Immature natural killer cell (primary cell): Measurements from ENCODE around the gene DEDD2. TPM values are rescaled to one million over a fixed set of nuclear protein-coding genes. Genes with fewer than 3 reads are reported as not detected.

ENCODE experiments used
- DNase-seq, 3 donors: peaks; one replicate each; pipeline ENCODE4 v3.0.0; 2022; ENCODE audit warnings: mixed read lengths in 1 of 3
- H3K27ac Mint-ChIP-seq, 6 donors: one replicate each; pipeline ENCODE4 v1.8.0; 2020; ENCODE audit warnings: mixed read lengths in 6 of 6, mild to moderate bottlenecking in 5 of 6, inconsistent platforms in 4 of 6, moderate library complexity in 3 of 6
- H3K27me3 Mint-ChIP-seq, 3 donors: one replicate each; pipeline ENCODE4 v1.8.0; 2020 to 2021; ENCODE audit warnings: low read depth in 3 of 3, mild to moderate bottlenecking in 3 of 3, mixed read lengths in 3 of 3, moderate library complexity in 3 of 3, inconsistent platforms in 1 of 3
- H3K36me3 Mint-ChIP-seq, 3 donors: one replicate each; pipeline ENCODE4 v1.8.0; 2020; ENCODE audit warnings: mixed read lengths in 3 of 3, inconsistent platforms in 2 of 3, mild to moderate bottlenecking in 2 of 3
- H3K4me1 Mint-ChIP-seq, 2 donors: one replicate each; pipeline ENCODE4 v1.8.0; 2020; ENCODE audit warnings: inconsistent platforms in 2 of 2, mild to moderate bottlenecking in 2 of 2, mixed read lengths in 2 of 2, moderate library complexity in 1 of 2
- H3K4me3 Mint-ChIP-seq, 5 donors: one replicate each; pipeline ENCODE4 v1.8.0; 2020; ENCODE audit warnings: mild to moderate bottlenecking in 5 of 5, mixed read lengths in 5 of 5, inconsistent platforms in 3 of 5, moderate library complexity in 3 of 5
- H3K9me3 Mint-ChIP-seq, 6 donors: one replicate each; pipeline ENCODE4 v1.8.0; 2020; ENCODE audit warnings: mild to moderate bottlenecking in 6 of 6, mixed read lengths in 6 of 6, inconsistent platforms in 4 of 6, moderate library complexity in 3 of 6
- polyA plus RNA-seq, 3 donors: library from polyadenylated mRNA; unstranded; fragments of 300-500 nt; fragmentation: Illumina TruSeq; gene quantifications; one replicate each; pipeline ENCODE4 v1.2.3, GENCODE V29; 2021

The DEDD2 gene
- polyA plus RNA-seq, 3 donors from 2014 or later = 154 to 261 (median 173) TPM

- H3K27me3 Mint-ChIP-seq = peaks cover 6 to 13% (median 12%) of the 10 kb centered on the region in 3 donors
- peak overlapping the region; percentile 3 to 65 (median 51) for H3K4me3 Mint-ChIP-seq
- H3K4me1 Mint-ChIP-seq = peaks cover 70 to 75% of the 10 kb centered on the region in 2 donors
- no peaks in the 10 kb centered on the region for H3K9me3 Mint-ChIP-seq
- peaks cover 3 to 12% (median 4%) of the 10 kb centered on the region in 3 donors for H3K36me3 Mint-ChIP-seq
- DNase-seq = no peak
- H3K27ac Mint-ChIP-seq = peak overlapping the region; percentile 62 to 93 (median 84)
These were observed 21.2 kb downstream of the DEDD2 start for GRCh38 chr19:42196011-42197001.

GRCh38 chr19:42193706-42194105 is 23.8 kb downstream of the DEDD2 start:
- H3K4me1 Mint-ChIP-seq = peaks cover 51 to 57% of the 10 kb centered on the region in 2 donors

GRCh38 chr19:42193294-42193693 is 24.2 kb downstream of the DEDD2 start:
- Mint-ChIP-seq H3K4me3 (no peak overlapping the region), H3K27me3 (peaks cover 0 to 5% (median 0%) of the 10 kb centered on the region in 3 donors), H3K4me1 (peaks cover 48 to 53% of the 10 kb centered on the region in 2 donors), H3K36me3 (peaks cover 3 to 12% (median 4%) of the 10 kb centered on the region in 3 donors), H3K27ac (peak overlapping the region in 3 of 6 donors; percentile 20 to 37 (median 22)), H3K9me3 (no peaks in the 10 kb centered on the region)
- no peak for DNase-seq

More at GRCh38 chr19:42193706-42194105, 23.8 kb downstream of the DEDD2 start:
- Mint-ChIP-seq H3K27ac (peak overlapping the region in 2 of 6 donors; percentile 23 to 43), H3K4me3 (no peak overlapping the region), H3K9me3 (no peaks in the 10 kb centered on the region), H3K36me3 (peaks cover 3 to 12% (median 4%) of the 10 kb centered on the region in 3 donors), H3K27me3 (peaks cover 0 to 6% (median 0%) of the 10 kb centered on the region in 3 donors)
- no peak for DNase-seq

GRCh38 chr19:42191855-42192254 is 25.6 kb downstream of the DEDD2 start:
- peak overlapping the region in 2 of 6 donors; percentile 32 to 70 for H3K27ac Mint-ChIP-seq
- peaks cover 35 to 41% of the 10 kb centered on the region in 2 donors for H3K4me1 Mint-ChIP-seq
- no peak for DNase-seq

GRCh38 chr19:42191330-42191729 is 26.1 kb downstream of the DEDD2 start:
- Mint-ChIP-seq H3K9me3 (no peaks in the 10 kb centered on the region), H3K27me3 (peaks cover 0 to 5% (median 0%) of the 10 kb centered on the region in 3 donors), H3K4me1 (peaks cover 35 to 41% of the 10 kb centered on the region in 2 donors), H3K36me3 (peaks cover 3 to 12% (median 4%) of the 10 kb centered on the region in 3 donors), H3K4me3 (no peak overlapping the region), H3K27ac (peak overlapping the region in 4 of 6 donors; percentile 11 to 84 (median 78))
- no peak for DNase-seq

More at GRCh38 chr19:42191855-42192254, 25.6 kb downstream of the DEDD2 start:
- H3K27me3 Mint-ChIP-seq = peaks cover 0 to 5% (median 0%) of the 10 kb centered on the region in 3 donors
- H3K9me3 Mint-ChIP-seq = no peaks in the 10 kb centered on the region
- no peak overlapping the region for H3K4me3 Mint-ChIP-seq
- H3K36me3 Mint-ChIP-seq = peaks cover 3 to 12% (median 4%) of the 10 kb centered on the region in 3 donors

GRCh38 chr19:42189133-42189532 is 28.3 kb downstream of the DEDD2 start:
- Mint-ChIP-seq H3K9me3 (no peaks in the 10 kb centered on the region), H3K27ac (peak overlapping the region in 4 of 6 donors; percentile 13 to 67 (median 36)), H3K4me1 (peaks cover 48 to 52% of the 10 kb centered on the region in 2 donors), H3K36me3 (peaks cover 3 to 10% (median 4%) of the 10 kb centered on the region in 3 donors), H3K27me3 (peaks cover 0 to 7% (median 2%) of the 10 kb centered on the region in 3 donors), H3K4me3 (no peak overlapping the region)
- no peak for DNase-seq

- Mint-ChIP-seq H3K27ac (peak overlapping the region in 1 of 6 donors; percentile 6), H3K36me3 (peaks cover 3 to 5% (median 4%) of the 10 kb centered on the region in 3 donors), H3K4me3 (no peak overlapping the region), H3K4me1 (peaks cover 47 to 52% of the 10 kb centered on the region in 2 donors), H3K9me3 (no peaks in the 10 kb centered on the region), H3K27me3 (peaks cover 0 to 7% (median 2%) of the 10 kb centered on the region in 3 donors)
- DNase-seq = no peak
These were observed 28.8 kb downstream of the DEDD2 start for GRCh38 chr19:42188665-42189064.

- Mint-ChIP-seq H3K27ac (peak overlapping the region; percentile 49 to 87 (median 76)), H3K36me3 (no peaks in the 10 kb centered on the region), H3K4me3 (peak overlapping the region; percentile 47 to 78 (median 71)), H3K9me3 (no peaks in the 10 kb centered on the region), H3K4me1 (peaks cover 48 to 52% of the 10 kb centered on the region in 2 donors), H3K27me3 (peaks cover 0 to 11% (median 3%) of the 10 kb centered on the region in 3 donors)
- DNase-seq = peak in 2 of 3 donors; percentile 31 to 40
These were observed 32.2 kb downstream of the DEDD2 start for GRCh38 chr19:42185277-42185676.

- Mint-ChIP-seq H3K27ac (peak overlapping the region; percentile 22 to 87 (median 58)), H3K4me3 (peak overlapping the region; percentile 26 to 78 (median 37)), H3K9me3 (no peaks in the 10 kb centered on the region), H3K36me3 (no peaks in the 10 kb centered on the region), H3K4me1 (peaks cover 48 to 52% of the 10 kb centered on the region in 2 donors), H3K27me3 (peaks cover 0 to 11% (median 5%) of the 10 kb centered on the region in 3 donors)
- peak; percentile 64 to 72 (median 67) for DNase-seq
These were observed 33.0 kb downstream of the DEDD2 start for GRCh38 chr19:42184401-42184861.

- no peak overlapping the region for H3K4me3 Mint-ChIP-seq
- DNase-seq = peak in 1 of 3 donors; percentile 18
These were observed 38.4 kb downstream of the DEDD2 start for GRCh38 chr19:42178791-42179674.

GRCh38 chr19:42177686-42178019 is 39.8 kb downstream of the DEDD2 start:
- no peak overlapping the region for H3K27ac Mint-ChIP-seq
- peaks cover 21 to 23% of the 10 kb centered on the region in 2 donors for H3K4me1 Mint-ChIP-seq
- no peak for DNase-seq
- H3K27me3 Mint-ChIP-seq = peaks cover 7 to 16% (median 15%) of the 10 kb centered on the region in 3 donors
- no peak overlapping the region for H3K4me3 Mint-ChIP-seq
- H3K9me3 Mint-ChIP-seq = no peaks in the 10 kb centered on the region
- H3K36me3 Mint-ChIP-seq = no peaks in the 10 kb centered on the region

More at GRCh38 chr19:42178791-42179674, 38.4 kb downstream of the DEDD2 start:
- Mint-ChIP-seq H3K27ac (no peak overlapping the region), H3K36me3 (no peaks in the 10 kb centered on the region), H3K4me1 (peaks cover 32 to 37% of the 10 kb centered on the region in 2 donors), H3K9me3 (no peaks in the 10 kb centered on the region), H3K27me3 (peaks cover 7 to 16% (median 12%) of the 10 kb centered on the region in 3 donors)

GRCh38 chr19:42176990-42177685 is 40.3 kb downstream of the DEDD2 start:
- H3K27me3 Mint-ChIP-seq = peaks cover 7 to 15% (median 15%) of the 10 kb centered on the region in 3 donors
- peak; percentile 66 to 76 (median 73) for DNase-seq
- no peaks in the 10 kb centered on the region for H3K36me3 Mint-ChIP-seq
- H3K4me3 Mint-ChIP-seq = no peak overlapping the region
- no peak overlapping the region for H3K27ac Mint-ChIP-seq
- peaks cover 15 to 18% of the 10 kb centered on the region in 2 donors for H3K4me1 Mint-ChIP-seq
- H3K9me3 Mint-ChIP-seq = no peaks in the 10 kb centered on the region
